MM.1S (cell line): ENCODE results near the gene TPH2.

ENCODE experiments used
- CTCF ChIP-seq: fragments of 300-600 bp; sonication (generic); IDR thresholded peaks from 2 replicates; pipeline ENCODE4 v1.5.1; 2016; ENCODE audit warnings: antibody characterized with exemption, low read length, mixed read lengths
- EZH2 ChIP-seq: fragments of 300-600 bp; sonication (generic); optimal IDR thresholded peaks from 2 replicates; pipeline ENCODE3; 2017; ENCODE audit warnings: low read depth, mild to moderate bottlenecking, antibody characterized with exemption, low read length, mixed read lengths
- EZH2phosphoT487 ChIP-seq: fragments of 300-600 bp; sonication (generic); IDR thresholded peaks from 2 replicates; pipeline ENCODE4 v1.6.1; 2018; ENCODE audit warnings: antibody characterized with exemption, low read length

- TF ChIP-seq EZH2 (no peak), CTCF (no peak), EZH2phosphoT487 (no peak)
These were observed 137.4 kb downstream of the TPH2 start for GRCh38 chr12:72075891-72076557.
